Endothelial cell of umbilical vein (primary cell): ENCODE measurements around the gene PLEKHA4. TPM values are rescaled to one million over a fixed set of nuclear protein-coding genes. Genes with fewer than 3 reads are reported as not detected.

ENCODE experiments used
- BruUV-seq: library from RNA; stranded (reverse); fragments of 400-500 nt; replicated peaks from 2 replicates; lab custom pipeline; 2021; lab: Mats Ljungman, UMichigan
- CTCF ChIA-PET: fragments of 300-600, 350-600 bp; sonication (Branson Sonifier 250); formaldehyde crosslinking; loops from one replicate; lab custom pipeline; 2021; ENCODE audit warnings: antibody characterized with exemption, inconsistent platforms; lab: Charles Lee
- POLR2A ChIA-PET: fragments of 300-600, 350-600 bp; sonication (Branson Sonifier 250); formaldehyde crosslinking; loops from one replicate; lab custom pipeline; 2021; ENCODE audit warnings: antibody characterized with exemption, inconsistent platforms; lab: Charles Lee
- DNase-seq: peaks from one replicate; pipeline ENCODE4 v3.0.0-alpha.2; 2011; ENCODE audit warnings: low read depth, low spot score
- FAIRE-seq: peaks from 2 replicates; lab custom pipeline; 2011; peaks lifted over from hg19 to GRCh38; lab: Jason Lieb, UNC
- H2AFZ ChIP-seq: 2 replicates; pipeline ENCODE4 v1.6.0; 2012; ENCODE audit warnings: low read depth, low read length, control low read depth, inconsistent platforms
- H3K27ac ChIP-seq: 2 replicates; pipeline ENCODE4 v1.5.1; 2011; ENCODE audit warnings: low read depth, mild to moderate bottlenecking, control low read depth, low read length, moderate library complexity; ENCODE audit not compliant: insufficient read depth
- H3K27me3 ChIP-seq, 2 experiments: 2 replicates each; pipeline versions ENCODE4 v1.6.0 to v1.6.1; 2011; ENCODE audit warnings: low read length in 2 of 2, mixed read lengths in 1 of 2; ENCODE audit not compliant: control insufficient read depth in 2 of 2, insufficient read depth in 2 of 2
- H3K36me3 ChIP-seq, 2 experiments: 2 replicates in 1 of 2; 3 replicates in 1 of 2; pipeline ENCODE4 v1.5.1; 2011; ENCODE audit warnings: low read length in 2 of 2, mild to moderate bottlenecking in 1 of 2, moderate library complexity in 1 of 2; ENCODE audit not compliant: control insufficient read depth in 2 of 2, insufficient read depth in 2 of 2; ENCODE audit errors: extremely low read depth in 1 of 2
- H3K4me1 ChIP-seq: 3 replicates; pipeline ENCODE4 v1.5.1; 2011; ENCODE audit warnings: mild to moderate bottlenecking, low read length; ENCODE audit not compliant: control insufficient read depth, insufficient read depth; ENCODE audit errors: extremely low read depth
- H3K4me2 ChIP-seq: 2 replicates; pipeline ENCODE4 v1.6.1; 2011; ENCODE audit warnings: low read length, control low read depth, mixed read lengths; ENCODE audit not compliant: insufficient read depth
- H3K4me3 ChIP-seq, 3 experiments: fragments of 200-600 bp in 1 of 3; sonication (generic), shearing (Covaris generic) in 1 of 3; replicated peaks in 1 of 3; 2 replicates each; pipeline ENCODE4 v1.5.1; 2011 to 2016; ENCODE audit warnings: control low read depth in 3 of 3, low read length in 3 of 3, mild to moderate bottlenecking in 2 of 3, inconsistent platforms in 1 of 3, low read depth in 1 of 3, moderate library complexity in 1 of 3; ENCODE audit not compliant: insufficient read depth in 1 of 3
- H3K79me2 ChIP-seq: 2 replicates; pipeline ENCODE4 v1.6.0; 2012; ENCODE audit warnings: low read length, inconsistent platforms; ENCODE audit not compliant: control insufficient read depth, insufficient read depth
- H3K9ac ChIP-seq: replicated peaks from 2 replicates; pipeline ENCODE3; 2011; ENCODE audit warnings: low read length, control low read depth; ENCODE audit not compliant: insufficient read depth; ENCODE audit errors: extremely low read depth
- H3K9me1 ChIP-seq: replicated peaks from 3 replicates; pipeline ENCODE4 v1.6.0; 2011; ENCODE audit warnings: mild to moderate bottlenecking, low read length; ENCODE audit not compliant: control insufficient read depth, insufficient read depth; ENCODE audit errors: extremely low read depth
- H3K9me3 ChIP-seq: replicated peaks from 2 replicates; pipeline ENCODE4 v1.5.1; 2012; ENCODE audit warnings: low read length, inconsistent platforms; ENCODE audit not compliant: control insufficient read depth, insufficient read depth
- H4K20me1 ChIP-seq: replicated peaks from 2 replicates; pipeline ENCODE3; 2011; ENCODE audit warnings: mild to moderate bottlenecking, low read length; ENCODE audit not compliant: control insufficient read depth, insufficient read depth; ENCODE audit errors: extremely low read depth
- POLR2A ChIP-seq: IDR thresholded peaks from 2 replicates; pipeline ENCODE4 v1.6.1; 2012; ENCODE audit warnings: low read depth, mild to moderate bottlenecking, control low read depth, low read length
- POLR2AphosphoS5 ChIP-seq: IDR thresholded peaks from 2 replicates; pipeline ENCODE4 v1.6.1; 2012; ENCODE audit warnings: low read depth, mild to moderate bottlenecking, control low read depth, low read length, moderate library complexity; ENCODE audit not compliant: insufficient read depth
- dilution Hi-C: fragments of 300-500 bp; cut with MboI; formaldehyde crosslinking; loops from one replicate; pipeline ENCODE4 v1.15.0; 2019; ENCODE audit warnings: low sequenced_read_pairs; ENCODE audit not compliant: extremely low pct_ligation_motif_present
- intact Hi-C: fragments of 100-400 bp; cut with micrococcal nuclease; formaldehyde crosslinking; loops from one replicate; pipeline ENCODE4 v1.10.0; 2022
- polyA plus RNA-seq, 4 experiments: library from polyadenylated mRNA; depleted of rRNA in 3 of 4; stranded (reverse) in 3 of 4; unstranded in 1 of 4; fragments of >200 nt; gene quantifications; 2 replicates each; pipeline versions ENCODE4 v1.2.1 to v1.2.3, GENCODE V29; 2011 to 2012; ENCODE audit warnings: missing spikeins in 1 of 4
- total RNA-seq: library from RNA; stranded (reverse); gene quantifications from 2 replicates; pipeline ENCODE4 v1.2.3, GENCODE V29; 2021
- TF ChIP-seq, protein P1 (sequence below), 2 donors: IDR thresholded peaks; 1 replicate in 1 of 2; 2 replicates in 1 of 2; pipeline ENCODE4 v1.5.1; 2011; ENCODE audit warnings: low read length in 2 of 2, mild to moderate bottlenecking in 2 of 2, moderate library complexity in 2 of 2, control low read depth in 1 of 2, inconsistent platforms in 1 of 2, low read depth in 1 of 2; ENCODE audit not compliant: insufficient read depth in 1 of 2; ENCODE audit errors: extremely low read depth in 1 of 2

PLEKHA4 gene
- total and polyA plus RNA-seq, 2 donors (not counting 3 experiments of a cell fraction or from before 2014, with no cell fraction given): 4.5 to 10.1 TPM

DNA sequence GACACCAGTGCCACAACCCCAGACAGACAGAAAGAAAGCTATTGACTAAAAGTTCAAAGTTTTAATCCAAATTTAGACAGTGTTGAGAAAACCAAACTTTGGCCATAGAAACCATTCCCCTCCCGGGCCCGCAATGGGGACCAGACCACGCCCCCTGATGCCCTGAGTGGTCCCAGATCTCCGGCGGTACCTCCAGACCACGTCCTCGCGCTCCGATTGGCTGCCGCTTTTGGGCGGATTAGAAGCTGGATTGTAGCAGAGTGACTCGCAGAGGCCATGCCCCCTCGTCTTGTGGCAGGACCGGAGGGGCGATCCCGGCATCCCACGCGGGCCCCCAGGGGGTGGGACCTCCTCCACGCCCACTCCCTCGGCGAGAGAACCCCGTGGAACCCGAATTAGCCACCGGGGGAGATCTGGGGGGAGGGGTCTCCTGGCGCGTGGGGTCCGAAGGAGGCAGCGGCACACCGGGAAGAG, 31.3 kb downstream of the PLEKHA4 start:
- ChIA-PET CTCF (interaction anchor here (0.6 to 2.6 kb wide), 12 partner anchors 11 to 191 kb away, joined by 3 to 108 read pairs (median 8); partner anchors contain the start of genes BCAT2, CA11, GYS1 and PPP1R15A), POLR2A (interaction anchor here (0.6 to 2.0 kb wide), 2 partner anchors 35 to 49 kb away, joined by 8 to 9 read pairs; partner anchors contain the start of gene PPP1R15A)
- Histone ChIP-seq H3K9me1 (no peaks in the 10 kb centered on the region), H3K36me3 (peaks cover 0 to 4% of the 10 kb centered on the region in 2 experiments), H3K27me3 (no peaks in the 10 kb centered on the region), H3K9ac (peak overlapping the region; percentile 44), H3K9me3 (no peaks in the 10 kb centered on the region), H3K79me2 (no peaks in the 10 kb centered on the region), H3K4me2 (peak overlapping the region; percentile 91), H3K4me3 (peak overlapping the region; percentile 38 to 61 (median 57)), H2AFZ (peak overlapping the region; percentile 91), H3K4me1 (peaks cover 5% of the 10 kb centered on the region), H4K20me1 (no peaks in the 10 kb centered on the region), H3K27ac (peak overlapping the region; percentile 55)
- TF ChIP-seq POLR2AphosphoS5 (peak; percentile 17), POLR2A (no peak)
- TF ChIP-seq, protein P1, sequence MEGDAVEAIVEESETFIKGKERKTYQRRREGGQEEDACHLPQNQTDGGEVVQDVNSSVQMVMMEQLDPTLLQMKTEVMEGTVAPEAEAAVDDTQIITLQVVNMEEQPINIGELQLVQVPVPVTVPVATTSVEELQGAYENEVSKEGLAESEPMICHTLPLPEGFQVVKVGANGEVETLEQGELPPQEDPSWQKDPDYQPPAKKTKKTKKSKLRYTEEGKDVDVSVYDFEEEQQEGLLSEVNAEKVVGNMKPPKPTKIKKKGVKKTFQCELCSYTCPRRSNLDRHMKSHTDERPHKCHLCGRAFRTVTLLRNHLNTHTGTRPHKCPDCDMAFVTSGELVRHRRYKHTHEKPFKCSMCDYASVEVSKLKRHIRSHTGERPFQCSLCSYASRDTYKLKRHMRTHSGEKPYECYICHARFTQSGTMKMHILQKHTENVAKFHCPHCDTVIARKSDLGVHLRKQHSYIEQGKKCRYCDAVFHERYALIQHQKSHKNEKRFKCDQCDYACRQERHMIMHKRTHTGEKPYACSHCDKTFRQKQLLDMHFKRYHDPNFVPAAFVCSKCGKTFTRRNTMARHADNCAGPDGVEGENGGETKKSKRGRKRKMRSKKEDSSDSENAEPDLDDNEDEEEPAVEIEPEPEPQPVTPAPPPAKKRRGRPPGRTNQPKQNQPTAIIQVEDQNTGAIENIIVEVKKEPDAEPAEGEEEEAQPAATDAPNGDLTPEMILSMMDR (IDR thresholded peaks at IDR 0.05; ENCODE audit: extremely low read depth in 1 of 2, insufficient read depth in 1 of 2, low read depth in 1 of 2, low read length in 2 of 2): no peak
- BruUV-seq: TSS peak; percentile 11
- intact Hi-C loops (loop anchor here (1.0 to 5.0 kb wide), 2 partner anchors 35 to 100 kb away; partner anchors contain the start of gene PPP1R15A), dilution Hi-C loops (no loop called here)
- DNase-seq (peak; percentile 86), FAIRE-seq (peak; percentile 95)
